ENCODE results near the gene NUF2.

Gene NUF2

DNA sequence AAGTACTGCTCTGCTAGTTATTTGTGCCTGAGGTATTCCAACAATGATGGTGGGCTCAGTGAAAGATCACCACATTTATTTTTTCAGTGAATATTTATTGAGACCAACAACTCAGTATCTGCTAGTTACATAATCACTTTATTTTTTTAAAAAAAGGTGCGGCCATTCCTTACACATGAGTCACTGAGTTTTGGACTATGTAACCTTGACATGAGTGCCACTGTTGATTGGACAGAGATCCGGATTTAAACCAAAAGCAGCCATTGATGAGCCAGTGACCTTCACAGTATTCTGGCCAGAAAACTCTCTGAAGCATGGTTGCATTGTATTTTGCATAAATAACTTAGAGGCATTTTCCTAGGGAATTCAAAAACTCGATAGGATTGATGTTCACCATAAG, 79.5 kb downstream of the NUF2 start:
- DNase-seq (ENCODE audit: low read depth): no peak
